Peyer's patch (tissue), 4 donors: ENCODE measurements around the gene ZBED1.

Experiments
- POLR2A ChIP-seq, 2 donors: fragments of 450-650 bp; IDR thresholded peaks; one replicate each; pipeline ENCODE4 v1.5.1; 2017; ENCODE audit warnings: antibody characterized with exemption in 2 of 2, mild to moderate bottlenecking in 2 of 2, moderate library complexity in 2 of 2
- TF ChIP-seq, protein P1 (sequence below), 6 experiments: fragments of 450-650 bp in 4 of 6; fragments of 200-600 bp in 2 of 6; sonication (generic) in 1 of 6; IDR thresholded peaks; one replicate each; pipeline ENCODE4 v1.5.1; 2017 to 2019; ENCODE audit warnings: antibody characterized with exemption in 6 of 6, mild to moderate bottlenecking in 3 of 6, moderate library complexity in 1 of 6

GRCh38 chrX:2461711-2462016, 39.1 kb downstream of the ZBED1 start:
- TF ChIP-seq, protein P1, sequence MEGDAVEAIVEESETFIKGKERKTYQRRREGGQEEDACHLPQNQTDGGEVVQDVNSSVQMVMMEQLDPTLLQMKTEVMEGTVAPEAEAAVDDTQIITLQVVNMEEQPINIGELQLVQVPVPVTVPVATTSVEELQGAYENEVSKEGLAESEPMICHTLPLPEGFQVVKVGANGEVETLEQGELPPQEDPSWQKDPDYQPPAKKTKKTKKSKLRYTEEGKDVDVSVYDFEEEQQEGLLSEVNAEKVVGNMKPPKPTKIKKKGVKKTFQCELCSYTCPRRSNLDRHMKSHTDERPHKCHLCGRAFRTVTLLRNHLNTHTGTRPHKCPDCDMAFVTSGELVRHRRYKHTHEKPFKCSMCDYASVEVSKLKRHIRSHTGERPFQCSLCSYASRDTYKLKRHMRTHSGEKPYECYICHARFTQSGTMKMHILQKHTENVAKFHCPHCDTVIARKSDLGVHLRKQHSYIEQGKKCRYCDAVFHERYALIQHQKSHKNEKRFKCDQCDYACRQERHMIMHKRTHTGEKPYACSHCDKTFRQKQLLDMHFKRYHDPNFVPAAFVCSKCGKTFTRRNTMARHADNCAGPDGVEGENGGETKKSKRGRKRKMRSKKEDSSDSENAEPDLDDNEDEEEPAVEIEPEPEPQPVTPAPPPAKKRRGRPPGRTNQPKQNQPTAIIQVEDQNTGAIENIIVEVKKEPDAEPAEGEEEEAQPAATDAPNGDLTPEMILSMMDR (IDR thresholded peaks at IDR 0.05): no peak
- TF ChIP-seq POLR2A (IDR thresholded peaks at IDR 0.05): no peak
